GM23338 (cell line): ENCODE results near the gene B4GALT5.

ENCODE experiments used
- CREB1 ChIP-seq: fragments of 250-450 bp; sonication (Bioruptor Pico); IDR thresholded peaks from 2 replicates; pipeline ENCODE4 v1.5.0; 2020; ENCODE audit warnings: low read depth, mild to moderate bottlenecking, moderate library complexity
- EZH2 ChIP-seq: fragments of 200-600 bp; sonication (generic); IDR thresholded peaks from one replicate; pipeline ENCODE4 v1.8.0; 2017; ENCODE audit warnings: antibody characterized with exemption, mild to moderate bottlenecking, low read depth; ENCODE audit not compliant: unreplicated experiment
- EZH2phosphoT487 ChIP-seq: fragments of 200-600 bp; sonication (generic); IDR thresholded peaks from one replicate; pipeline ENCODE4 v1.8.1; 2018; ENCODE audit warnings: antibody characterized with exemption; ENCODE audit not compliant: unreplicated experiment
- NANOG ChIP-seq: IDR thresholded peaks from 2 replicates; pipeline ENCODE4 v1.6.1; 2016; ENCODE audit warnings: antibody characterized with exemption, borderline replicate concordance
- POLR2AphosphoS5 ChIP-seq: IDR thresholded peaks from 2 replicates; pipeline ENCODE4 v1.6.1; 2016; ENCODE audit warnings: antibody characterized with exemption, low read depth
- TF ChIP-seq, protein P1 (sequence below), 2 experiments: fragments of 200-600 bp in 1 of 2; sonication (generic) in 1 of 2; conservative IDR thresholded peaks; 2 replicates each; pipeline versions ENCODE4 v1.5.1 to v1.6.1; 2016 to 2017; ENCODE audit warnings: antibody characterized with exemption in 2 of 2, low read depth in 2 of 2, mild to moderate bottlenecking in 2 of 2, moderate library complexity in 1 of 2
- TF ChIP-seq, protein P2 (sequence below): IDR thresholded peaks from one replicate; pipeline ENCODE4 v1.6.1; 2018; ENCODE audit warnings: antibody characterized with exemption; ENCODE audit not compliant: unreplicated experiment
- TF ChIP-seq, protein P3 (sequence below): IDR thresholded peaks from 2 replicates; pipeline ENCODE4 v1.6.1; 2016; ENCODE audit warnings: antibody characterized with exemption

DNA sequence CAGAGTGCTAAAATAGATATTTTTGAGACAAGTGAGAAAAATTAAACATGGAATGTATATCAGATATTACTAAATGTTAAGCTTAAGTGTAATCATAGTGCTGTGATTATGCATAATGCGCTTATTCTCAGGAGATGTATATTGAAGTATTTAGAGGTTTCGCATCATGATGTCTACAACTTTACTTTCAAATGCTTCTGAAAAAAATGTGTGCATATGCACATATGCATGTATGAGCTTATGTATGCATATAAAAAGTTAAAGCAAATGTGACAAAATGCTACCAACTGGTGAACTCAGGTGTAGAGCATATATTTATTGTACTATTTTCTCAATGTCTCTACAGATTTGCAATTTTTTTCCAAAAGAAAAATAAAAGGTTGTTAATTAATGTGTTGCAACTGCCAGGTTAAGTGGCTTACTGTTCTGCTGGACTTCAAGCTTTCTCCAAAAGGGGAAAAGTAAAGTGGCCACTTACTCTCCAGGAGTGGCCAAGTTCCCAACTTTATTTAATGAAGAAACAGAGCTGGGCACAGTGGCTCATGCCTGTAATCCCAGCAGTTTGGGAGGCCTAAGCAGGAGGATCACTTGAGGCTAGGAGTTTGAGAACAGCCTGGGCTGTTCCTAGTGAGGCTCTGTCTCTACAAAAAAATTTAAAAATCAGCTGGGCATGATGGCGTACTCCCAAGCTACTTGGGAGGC lies 48.9 kb downstream of the B4GALT5 start:
- TF ChIP-seq POLR2AphosphoS5 (no peak), EZH2 (no peak), EZH2phosphoT487 (no peak), NANOG (no peak), CREB1 (CRISPR knock-in tag) (no peak)
- TF ChIP-seq, protein P1, sequence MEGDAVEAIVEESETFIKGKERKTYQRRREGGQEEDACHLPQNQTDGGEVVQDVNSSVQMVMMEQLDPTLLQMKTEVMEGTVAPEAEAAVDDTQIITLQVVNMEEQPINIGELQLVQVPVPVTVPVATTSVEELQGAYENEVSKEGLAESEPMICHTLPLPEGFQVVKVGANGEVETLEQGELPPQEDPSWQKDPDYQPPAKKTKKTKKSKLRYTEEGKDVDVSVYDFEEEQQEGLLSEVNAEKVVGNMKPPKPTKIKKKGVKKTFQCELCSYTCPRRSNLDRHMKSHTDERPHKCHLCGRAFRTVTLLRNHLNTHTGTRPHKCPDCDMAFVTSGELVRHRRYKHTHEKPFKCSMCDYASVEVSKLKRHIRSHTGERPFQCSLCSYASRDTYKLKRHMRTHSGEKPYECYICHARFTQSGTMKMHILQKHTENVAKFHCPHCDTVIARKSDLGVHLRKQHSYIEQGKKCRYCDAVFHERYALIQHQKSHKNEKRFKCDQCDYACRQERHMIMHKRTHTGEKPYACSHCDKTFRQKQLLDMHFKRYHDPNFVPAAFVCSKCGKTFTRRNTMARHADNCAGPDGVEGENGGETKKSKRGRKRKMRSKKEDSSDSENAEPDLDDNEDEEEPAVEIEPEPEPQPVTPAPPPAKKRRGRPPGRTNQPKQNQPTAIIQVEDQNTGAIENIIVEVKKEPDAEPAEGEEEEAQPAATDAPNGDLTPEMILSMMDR (conservative IDR thresholded peaks at IDR 0.05; ENCODE audit: low read depth in 2 of 2) = no peak
- TF ChIP-seq, protein P2, sequence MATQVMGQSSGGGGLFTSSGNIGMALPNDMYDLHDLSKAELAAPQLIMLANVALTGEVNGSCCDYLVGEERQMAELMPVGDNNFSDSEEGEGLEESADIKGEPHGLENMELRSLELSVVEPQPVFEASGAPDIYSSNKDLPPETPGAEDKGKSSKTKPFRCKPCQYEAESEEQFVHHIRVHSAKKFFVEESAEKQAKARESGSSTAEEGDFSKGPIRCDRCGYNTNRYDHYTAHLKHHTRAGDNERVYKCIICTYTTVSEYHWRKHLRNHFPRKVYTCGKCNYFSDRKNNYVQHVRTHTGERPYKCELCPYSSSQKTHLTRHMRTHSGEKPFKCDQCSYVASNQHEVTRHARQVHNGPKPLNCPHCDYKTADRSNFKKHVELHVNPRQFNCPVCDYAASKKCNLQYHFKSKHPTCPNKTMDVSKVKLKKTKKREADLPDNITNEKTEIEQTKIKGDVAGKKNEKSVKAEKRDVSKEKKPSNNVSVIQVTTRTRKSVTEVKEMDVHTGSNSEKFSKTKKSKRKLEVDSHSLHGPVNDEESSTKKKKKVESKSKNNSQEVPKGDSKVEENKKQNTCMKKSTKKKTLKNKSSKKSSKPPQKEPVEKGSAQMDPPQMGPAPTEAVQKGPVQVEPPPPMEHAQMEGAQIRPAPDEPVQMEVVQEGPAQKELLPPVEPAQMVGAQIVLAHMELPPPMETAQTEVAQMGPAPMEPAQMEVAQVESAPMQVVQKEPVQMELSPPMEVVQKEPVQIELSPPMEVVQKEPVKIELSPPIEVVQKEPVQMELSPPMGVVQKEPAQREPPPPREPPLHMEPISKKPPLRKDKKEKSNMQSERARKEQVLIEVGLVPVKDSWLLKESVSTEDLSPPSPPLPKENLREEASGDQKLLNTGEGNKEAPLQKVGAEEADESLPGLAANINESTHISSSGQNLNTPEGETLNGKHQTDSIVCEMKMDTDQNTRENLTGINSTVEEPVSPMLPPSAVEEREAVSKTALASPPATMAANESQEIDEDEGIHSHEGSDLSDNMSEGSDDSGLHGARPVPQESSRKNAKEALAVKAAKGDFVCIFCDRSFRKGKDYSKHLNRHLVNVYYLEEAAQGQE = no peak
- TF ChIP-seq, protein P3, sequence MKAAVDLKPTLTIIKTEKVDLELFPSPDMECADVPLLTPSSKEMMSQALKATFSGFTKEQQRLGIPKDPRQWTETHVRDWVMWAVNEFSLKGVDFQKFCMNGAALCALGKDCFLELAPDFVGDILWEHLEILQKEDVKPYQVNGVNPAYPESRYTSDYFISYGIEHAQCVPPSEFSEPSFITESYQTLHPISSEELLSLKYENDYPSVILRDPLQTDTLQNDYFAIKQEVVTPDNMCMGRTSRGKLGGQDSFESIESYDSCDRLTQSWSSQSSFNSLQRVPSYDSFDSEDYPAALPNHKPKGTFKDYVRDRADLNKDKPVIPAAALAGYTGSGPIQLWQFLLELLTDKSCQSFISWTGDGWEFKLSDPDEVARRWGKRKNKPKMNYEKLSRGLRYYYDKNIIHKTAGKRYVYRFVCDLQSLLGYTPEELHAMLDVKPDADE = no peak
